GM21825 (cell line): ENCODE results near the gene CSAD.

Source experiments
- ATAC-seq: cut with Tn5 transposase; IDR thresholded peaks from one replicate; pipeline ENCODE4 v1.9.1; 2021; ENCODE audit warnings: mild to moderate bottlenecking, moderate library complexity; ENCODE audit not compliant: unreplicated experiment

The CSAD gene

GRCh38 chr12:53152390-53152789, 28.3 kb downstream of the CSAD start:
- no peak for ATAC-seq

- no peak for ATAC-seq
Observed at GRCh38 chr12:53151039-53151438, 29.7 kb downstream of the CSAD start.

- ATAC-seq, result no peak
Observed at GRCh38 chr12:53147653-53148052, 33.1 kb downstream of the CSAD start.

GRCh38 chr12:53147181-53147580, 33.5 kb downstream of the CSAD start:
- ATAC-seq, result no peak

- ATAC-seq, result no peak
Observed at GRCh38 chr12:53145383-53146260, 35.1 kb downstream of the CSAD start.

- no peak for ATAC-seq
Observed at GRCh38 chr12:53143355-53143754, 37.4 kb downstream of the CSAD start.

GRCh38 chr12:53133722-53134121, 47.0 kb downstream of the CSAD start:
- no peak for ATAC-seq

- ATAC-seq, result no peak
Observed at GRCh38 chr12:53131844-53132243, 48.9 kb downstream of the CSAD start.

- no peak for ATAC-seq
Observed at GRCh38 chr12:53128780-53129569, 51.8 kb downstream of the CSAD start.

GRCh38 chr12:53127169-53127568, 53.6 kb downstream of the CSAD start:
- no peak for ATAC-seq

- ATAC-seq, result no peak
Observed at GRCh38 chr12:53124352-53124723, 56.4 kb downstream of the CSAD start.

GRCh38 chr12:53123578-53124351, 57.0 kb downstream of the CSAD start:
- ATAC-seq, result no peak

- ATAC-seq, result no peak
Observed at GRCh38 chr12:53122961-53123468, 57.7 kb downstream of the CSAD start.

GRCh38 chr12:53120685-53121525, 59.8 kb downstream of the CSAD start:
- no peak for ATAC-seq

- ATAC-seq, result no peak
Observed at GRCh38 chr12:53118751-53119300, 61.9 kb downstream of the CSAD start.

GRCh38 chr12:53115891-53116648, 64.7 kb downstream of the CSAD start:
- ATAC-seq, result no peak

- no peak for ATAC-seq
Observed at GRCh38 chr12:53115112-53115890, 65.4 kb downstream of the CSAD start.

GRCh38 chr12:53113951-53114350, 66.8 kb downstream of the CSAD start:
- no peak for ATAC-seq
